Measurements from ENCODE around the gene DOK7. TPM values are rescaled to one million over a fixed set of nuclear protein-coding genes. Genes with fewer than 3 reads are reported as not detected.

The DOK7 gene
- total RNA-seq, 4 donors from 2014 or later: 8.1 to 42.0 (median 13.2) TPM

GRCh38 chr4:3415471-3416141 is 47.5 kb upstream of the DOK7 start:
- in situ Hi-C loops (cut with MboI; ENCODE audit: low sequenced_read_pairs in 4 of 4) (no loop called here), intact Hi-C loops (cut with DNase I; ENCODE audit: low total_unique reads) (no loop called here)
- Histone ChIP-seq H3K36me3 (peaks cover 0 to 24% of the 10 kb centered on the region in 2 donors), H3K4me1 (no peaks in the 10 kb centered on the region), H3K9me3 (no peaks in the 10 kb centered on the region), H3K27me3 (no peaks in the 10 kb centered on the region), H3K4me3 (no peak overlapping the region), H3K27ac (no peak overlapping the region)
- DNase-seq (peak in 1 of 2 donors; percentile 8), ATAC-seq (no peak)
- TF ChIP-seq POLR2A (IDR thresholded peaks at IDR 0.05): no peak
- TF ChIP-seq CTCF (IDR thresholded peaks at IDR 0.05 in 4 of 5, conservative IDR thresholded peaks at IDR 0.05 in 1 of 5): no peak

GRCh38 chr4:3416270-3416669 is 46.8 kb upstream of the DOK7 start:
- ATAC-seq: no peak
- Histone ChIP-seq H3K9me3 (no peaks in the 10 kb centered on the region), H3K27ac (no peak overlapping the region), H3K4me1 (no peaks in the 10 kb centered on the region), H3K27me3 (no peaks in the 10 kb centered on the region), H3K36me3 (peaks cover 0 to 24% of the 10 kb centered on the region in 2 donors), H3K4me3 (no peak overlapping the region)
- peak in 1 of 2 donors; percentile 6 for DNase-seq
- intact Hi-C loops (cut with DNase I; ENCODE audit: low total_unique reads) (no loop called here), in situ Hi-C loops (cut with MboI; ENCODE audit: low sequenced_read_pairs in 4 of 4) (no loop called here)
- no peak for TF ChIP-seq POLR2A (IDR thresholded peaks at IDR 0.05)
- no peak for TF ChIP-seq CTCF (IDR thresholded peaks at IDR 0.05 in 4 of 5, conservative IDR thresholded peaks at IDR 0.05 in 1 of 5)

- Histone ChIP-seq H3K4me3 (no peak overlapping the region), H3K4me1 (no peaks in the 10 kb centered on the region), H3K36me3 (peaks cover 0 to 24% of the 10 kb centered on the region in 2 donors), H3K27me3 (no peaks in the 10 kb centered on the region), H3K9me3 (no peaks in the 10 kb centered on the region), H3K27ac (no peak overlapping the region)
- in situ Hi-C loops (cut with MboI; ENCODE audit: low sequenced_read_pairs in 4 of 4) (no loop called here), intact Hi-C loops (cut with DNase I; ENCODE audit: low total_unique reads) (no loop called here)
- ATAC-seq (no peak), DNase-seq (peak in 1 of 2 donors; percentile 7)
- no peak for TF ChIP-seq POLR2A (IDR thresholded peaks at IDR 0.05)
- TF ChIP-seq CTCF (IDR thresholded peaks at IDR 0.05 in 4 of 5, conservative IDR thresholded peaks at IDR 0.05 in 1 of 5): no peak
These were observed 46.3 kb upstream of the DOK7 start for GRCh38 chr4:3416821-3417221.

GRCh38 chr4:3417448-3417847 is 45.7 kb upstream of the DOK7 start:
- no peaks in the 10 kb centered on the region for H3K27me3 ChIP-seq
- ATAC-seq (no peak), DNase-seq (peak in 1 of 2 donors; percentile 11)
- H3K27ac ChIP-seq: peak overlapping the region in 1 of 4 donors; percentile 71
- H3K4me1 ChIP-seq: no peaks in the 10 kb centered on the region
- in situ Hi-C loops (cut with MboI; ENCODE audit: low sequenced_read_pairs in 4 of 4): no loop called here
- H3K36me3 ChIP-seq: peaks cover 0 to 27% of the 10 kb centered on the region in 2 donors
- intact Hi-C loops (cut with DNase I; ENCODE audit: low total_unique reads): no loop called here
- no peaks in the 10 kb centered on the region for H3K9me3 ChIP-seq
- TF ChIP-seq POLR2A (IDR thresholded peaks at IDR 0.05): no peak
- no peak for TF ChIP-seq CTCF (IDR thresholded peaks at IDR 0.05 in 4 of 5, conservative IDR thresholded peaks at IDR 0.05 in 1 of 5)
- no peak overlapping the region for H3K4me3 ChIP-seq
